ENCODE results near the gene DHTKD1. TPM values are rescaled to one million over a fixed set of nuclear protein-coding genes. Genes with fewer than 3 reads are reported as not detected.

Gene DHTKD1
- total RNA-seq, 2 experiments from 2014 or later: 5.1 to 5.3 TPM

- H3K4me3 Mint-ChIP-seq: no peak overlapping the region
- Histone ChIP-seq H3K4me3 (ENCODE audit: low read length) (no peak overlapping the region), H3K27me3 (ENCODE audit: control insufficient read depth in 1 of 2, insufficient read depth in 2 of 2, low read length in 2 of 2) (no peaks in the 10 kb centered on the region), H3K27ac (ENCODE audit: low read depth in 1 of 2, low read length in 2 of 2) (no peak overlapping the region), H3K9me3 (ENCODE audit: control insufficient read depth in 1 of 2, insufficient read depth in 1 of 2, low read length in 2 of 2) (no peaks in the 10 kb centered on the region), H3K4me1 (ENCODE audit: insufficient read depth, low read length) (peaks cover 5% of the 10 kb centered on the region), H3K36me3 (ENCODE audit: insufficient read depth, low read length) (no peaks in the 10 kb centered on the region)
- intact Hi-C loops (cut with DNase I, micrococcal nuclease): no loop called here
- ATAC-seq (ENCODE audit: poor library complexity): no peak
- TF ChIP-seq, protein P1, sequence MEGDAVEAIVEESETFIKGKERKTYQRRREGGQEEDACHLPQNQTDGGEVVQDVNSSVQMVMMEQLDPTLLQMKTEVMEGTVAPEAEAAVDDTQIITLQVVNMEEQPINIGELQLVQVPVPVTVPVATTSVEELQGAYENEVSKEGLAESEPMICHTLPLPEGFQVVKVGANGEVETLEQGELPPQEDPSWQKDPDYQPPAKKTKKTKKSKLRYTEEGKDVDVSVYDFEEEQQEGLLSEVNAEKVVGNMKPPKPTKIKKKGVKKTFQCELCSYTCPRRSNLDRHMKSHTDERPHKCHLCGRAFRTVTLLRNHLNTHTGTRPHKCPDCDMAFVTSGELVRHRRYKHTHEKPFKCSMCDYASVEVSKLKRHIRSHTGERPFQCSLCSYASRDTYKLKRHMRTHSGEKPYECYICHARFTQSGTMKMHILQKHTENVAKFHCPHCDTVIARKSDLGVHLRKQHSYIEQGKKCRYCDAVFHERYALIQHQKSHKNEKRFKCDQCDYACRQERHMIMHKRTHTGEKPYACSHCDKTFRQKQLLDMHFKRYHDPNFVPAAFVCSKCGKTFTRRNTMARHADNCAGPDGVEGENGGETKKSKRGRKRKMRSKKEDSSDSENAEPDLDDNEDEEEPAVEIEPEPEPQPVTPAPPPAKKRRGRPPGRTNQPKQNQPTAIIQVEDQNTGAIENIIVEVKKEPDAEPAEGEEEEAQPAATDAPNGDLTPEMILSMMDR (IDR thresholded peaks at IDR 0.05): no peak
- H3K27ac Mint-ChIP-seq: no peak overlapping the region
- no peaks in the 10 kb centered on the region for H3K27me3 Mint-ChIP-seq
- POLR2A ChIA-PET: interaction anchor here (2.2 kb wide), 1 partner anchor 8 kb away, joined by 9 read pairs; the partner anchor contains the start of gene UPF2
- CTCF ChIA-PET: no interaction called here
- H3K4me1 Mint-ChIP-seq (ENCODE audit: low read depth): no peaks in the 10 kb centered on the region
- no peaks in the 10 kb centered on the region for H3K36me3 Mint-ChIP-seq (ENCODE audit: low read depth)
- DNase-seq: peak in 1 of 14 experiments; percentile 23
- H3K9me3 Mint-ChIP-seq: no peaks in the 10 kb centered on the region
These were observed 17.5 kb upstream of the DHTKD1 start for GRCh38 chr10:12051241-12051640.

- H3K36me3 ChIP-seq (ENCODE audit: insufficient read depth, low read length): no peaks in the 10 kb centered on the region
- peaks cover 5% of the 10 kb centered on the region for H3K4me1 ChIP-seq (ENCODE audit: insufficient read depth, low read length)
- Mint-ChIP-seq H3K4me3 (no peak overlapping the region), H3K27me3 (no peaks in the 10 kb centered on the region), H3K36me3 (ENCODE audit: low read depth) (no peaks in the 10 kb centered on the region), H3K9me3 (no peaks in the 10 kb centered on the region), H3K27ac (no peak overlapping the region), H3K4me1 (ENCODE audit: low read depth) (no peaks in the 10 kb centered on the region)
- DNase-seq: no peak
- no peaks in the 10 kb centered on the region for H3K9me3 ChIP-seq (ENCODE audit: control insufficient read depth in 1 of 2, insufficient read depth in 1 of 2, low read length in 2 of 2)
- ChIA-PET CTCF (no interaction called here), POLR2A (interaction anchor here (0.6 kb wide), 1 partner anchor 670 kb away, joined by 4 read pairs; no protein-coding TSS in a partner anchor)
- H3K4me3 ChIP-seq (ENCODE audit: low read length): no peak overlapping the region
- no peak overlapping the region for H3K27ac ChIP-seq (ENCODE audit: low read depth in 1 of 2, low read length in 2 of 2)
- no peak for ATAC-seq (ENCODE audit: poor library complexity)
- no peaks in the 10 kb centered on the region for H3K27me3 ChIP-seq (ENCODE audit: control insufficient read depth in 1 of 2, insufficient read depth in 2 of 2, low read length in 2 of 2)
- TF ChIP-seq, protein P1 (IDR thresholded peaks at IDR 0.05): no peak
- intact Hi-C loops (cut with DNase I, micrococcal nuclease): no loop called here
These were observed 13.0 kb upstream of the DHTKD1 start for GRCh38 chr10:12055732-12056131.

DNA sequence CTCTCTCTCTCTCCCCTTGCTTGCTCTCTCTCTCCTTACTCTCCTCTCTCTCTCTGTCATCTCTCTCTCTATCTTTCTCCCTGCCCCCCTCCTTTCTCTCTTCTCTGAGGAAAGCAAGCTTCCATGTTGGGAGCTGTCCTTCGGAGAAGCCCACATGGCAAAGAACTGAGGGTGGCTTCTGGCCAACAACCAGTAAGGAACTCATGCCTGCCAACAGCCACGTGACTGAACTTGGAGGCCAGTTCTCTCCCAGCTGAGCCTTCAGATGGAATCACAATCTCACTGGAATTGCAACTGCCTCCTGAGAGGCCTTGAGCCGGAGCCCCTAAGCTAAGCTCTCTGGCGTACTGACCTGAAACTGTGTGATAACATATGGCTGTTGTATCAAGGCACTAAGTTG, 12.0 kb upstream of the DHTKD1 start:
- H3K4me1 Mint-ChIP-seq (ENCODE audit: low read depth): no peaks in the 10 kb centered on the region
- DNase-seq: no peak
- Histone ChIP-seq H3K4me1 (ENCODE audit: insufficient read depth, low read length) (peaks cover 5% of the 10 kb centered on the region), H3K36me3 (ENCODE audit: insufficient read depth, low read length) (no peaks in the 10 kb centered on the region), H3K27ac (ENCODE audit: low read depth in 1 of 2, low read length in 2 of 2) (no peak overlapping the region), H3K27me3 (ENCODE audit: control insufficient read depth in 1 of 2, insufficient read depth in 2 of 2, low read length in 2 of 2) (no peaks in the 10 kb centered on the region), H3K9me3 (ENCODE audit: control insufficient read depth in 1 of 2, insufficient read depth in 1 of 2, low read length in 2 of 2) (no peaks in the 10 kb centered on the region), H3K4me3 (ENCODE audit: low read length) (no peak overlapping the region)
- H3K4me3 Mint-ChIP-seq: no peak overlapping the region
- no peaks in the 10 kb centered on the region for H3K9me3 Mint-ChIP-seq
- TF ChIP-seq, protein P1 (IDR thresholded peaks at IDR 0.05): no peak
- H3K36me3 Mint-ChIP-seq (ENCODE audit: low read depth): no peaks in the 10 kb centered on the region
- ATAC-seq (ENCODE audit: poor library complexity): no peak
- ChIA-PET POLR2A (no interaction called here), CTCF (no interaction called here)
- H3K27ac Mint-ChIP-seq: no peak overlapping the region
- no peaks in the 10 kb centered on the region for H3K27me3 Mint-ChIP-seq
- intact Hi-C loops (cut with DNase I, micrococcal nuclease): no loop called here

Measured in CD4-positive, alpha-beta T cell (primary cell).